ENCODE measurements around the gene MOSPD3. TPM values are rescaled to one million over a fixed set of nuclear protein-coding genes. Genes with fewer than 3 reads are reported as not detected.

MOSPD3 gene
- total RNA-seq, 1 donor from 2014 or later: 31.7 TPM

DNA sequence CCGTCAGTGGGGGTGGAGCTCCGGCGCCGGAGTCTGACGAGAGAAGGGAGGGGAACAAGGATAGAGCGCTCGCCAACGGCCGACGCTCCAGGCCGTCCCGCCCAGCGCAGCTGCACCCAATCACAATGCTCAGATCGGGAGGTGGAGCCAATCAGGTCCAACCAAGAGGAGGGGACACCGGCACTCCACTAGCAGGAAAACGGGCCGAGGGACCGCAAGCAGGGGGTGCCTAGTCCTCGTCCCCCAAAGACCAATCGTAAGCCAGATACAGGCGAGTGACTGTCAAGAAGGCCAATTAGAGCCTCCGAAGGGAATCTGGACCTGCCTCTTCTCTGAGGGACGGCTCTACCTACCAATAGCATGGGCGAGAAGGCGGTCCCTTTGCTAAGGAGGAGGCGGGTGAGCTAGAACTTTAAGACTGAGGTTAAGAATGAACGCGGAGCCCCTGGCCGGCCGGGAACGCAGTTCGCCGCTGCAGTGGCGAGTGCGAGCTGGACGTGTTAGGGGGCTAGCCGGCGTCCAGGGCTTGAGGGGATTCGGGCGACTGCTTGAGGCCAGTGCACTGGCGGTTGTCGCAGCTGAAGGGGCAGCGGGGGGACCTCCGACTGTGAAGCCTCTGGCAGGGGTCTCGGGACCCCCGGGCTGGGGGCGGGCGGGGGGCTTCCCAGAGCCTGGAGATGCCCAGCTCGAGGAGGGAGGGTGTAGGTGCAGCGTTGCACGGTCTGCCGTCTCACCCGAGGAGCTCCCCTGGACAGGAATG, 25.9 kb upstream of the MOSPD3 start, which contains the start of gene FBXO24:
FBXO24 (plus strand) TSS at position 63 of the 760 bp plus-strand sequence; CDS start at position 361, 298 bp downstream.
- Mint-ChIP-seq H3K4me1 (ENCODE audit: unreplicated experiment) (peaks cover 47% of the 10 kb centered on the region), H3K27ac (ENCODE audit: unreplicated experiment) (peak within 1 kb of the TSS; percentile 96), H3K36me3 (ENCODE audit: low read depth, unreplicated experiment) (peaks cover 6% of the 10 kb centered on the region), H3K9me3 (ENCODE audit: unreplicated experiment) (no peaks in the 10 kb centered on the region), H3K27me3 (ENCODE audit: unreplicated experiment) (peaks cover 29% of the 10 kb centered on the region), H3K4me3 (ENCODE audit: unreplicated experiment) (peak within 1 kb of the TSS; percentile 99)
- no peak for TF ChIP-seq CTCF (IDR thresholded peaks at IDR 0.05; ENCODE audit: unreplicated experiment)
- peak; percentile 99 for DNase-seq (ENCODE audit: low spot score)

DNA sequence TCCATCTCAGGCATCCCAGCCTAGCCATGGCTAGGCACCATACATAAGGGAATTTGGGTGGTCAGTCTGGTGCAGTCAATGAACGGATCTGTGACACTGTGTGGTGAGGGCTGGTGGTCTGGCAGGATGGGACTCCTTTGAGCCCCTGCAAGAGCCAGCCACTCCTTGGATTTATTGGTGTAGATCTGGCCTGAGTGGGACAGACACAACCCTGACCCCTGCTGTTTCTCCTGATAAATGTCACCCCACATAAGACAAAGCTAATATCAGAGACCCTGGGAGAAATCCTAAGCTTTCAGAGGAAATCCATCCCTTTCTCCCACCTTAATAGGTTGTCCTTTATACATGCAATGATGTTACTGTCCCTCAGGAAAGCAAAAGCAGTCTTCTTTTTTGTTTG, 23.9 kb upstream of the MOSPD3 start:
- H3K4me3 Mint-ChIP-seq (ENCODE audit: unreplicated experiment): peak overlapping the region; percentile 78
- H3K4me1 Mint-ChIP-seq (ENCODE audit: unreplicated experiment): peaks cover 35% of the 10 kb centered on the region
- H3K27ac Mint-ChIP-seq (ENCODE audit: unreplicated experiment): no peak overlapping the region
- no peak for DNase-seq (ENCODE audit: low spot score)
- H3K27me3 Mint-ChIP-seq (ENCODE audit: unreplicated experiment): peaks cover 23% of the 10 kb centered on the region
- H3K9me3 Mint-ChIP-seq (ENCODE audit: unreplicated experiment): no peaks in the 10 kb centered on the region
- H3K36me3 Mint-ChIP-seq (ENCODE audit: low read depth, unreplicated experiment): peaks cover 6% of the 10 kb centered on the region
- peak; percentile 25 for TF ChIP-seq CTCF (IDR thresholded peaks at IDR 0.05; ENCODE audit: unreplicated experiment)

DNA sequence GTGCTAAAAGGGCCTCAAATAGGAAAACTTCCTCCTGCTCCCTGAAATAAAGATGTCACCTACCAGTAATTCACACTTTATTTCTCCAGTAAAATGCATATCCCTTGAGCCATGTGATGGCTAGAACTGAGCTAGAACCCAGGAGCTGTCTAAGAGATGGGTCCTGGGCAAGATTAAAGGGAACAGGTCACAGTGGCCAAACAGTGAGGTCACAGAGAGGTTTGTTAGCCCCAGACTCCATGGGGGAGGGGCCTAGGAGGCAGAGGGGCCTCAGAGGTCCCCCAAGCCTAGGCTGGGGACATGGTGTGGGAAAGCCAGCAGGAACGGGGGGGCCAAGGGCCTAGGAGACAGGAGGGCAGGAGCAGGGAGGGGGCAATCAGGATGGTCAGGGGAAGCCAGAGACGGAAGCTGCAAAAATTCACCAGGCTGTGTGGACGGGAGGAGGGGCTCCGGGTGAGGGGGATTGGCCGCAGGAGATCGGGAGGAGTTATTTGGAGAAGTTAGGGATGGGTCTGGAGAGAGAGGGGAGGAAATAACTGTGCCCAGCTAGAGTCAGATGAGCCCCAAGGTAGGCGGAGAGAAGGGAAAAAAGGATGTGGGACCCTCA, 22.9 kb upstream of the MOSPD3 start:
- Mint-ChIP-seq H3K27me3 (ENCODE audit: unreplicated experiment) (peaks cover 16% of the 10 kb centered on the region), H3K27ac (ENCODE audit: unreplicated experiment) (no peak overlapping the region), H3K4me3 (ENCODE audit: unreplicated experiment) (no peak overlapping the region), H3K4me1 (ENCODE audit: unreplicated experiment) (peaks cover 29% of the 10 kb centered on the region), H3K36me3 (ENCODE audit: low read depth, unreplicated experiment) (peaks cover 6% of the 10 kb centered on the region), H3K9me3 (ENCODE audit: unreplicated experiment) (no peaks in the 10 kb centered on the region)
- TF ChIP-seq CTCF (IDR thresholded peaks at IDR 0.05; ENCODE audit: unreplicated experiment): no peak
- no peak for DNase-seq (ENCODE audit: low spot score)

DNA sequence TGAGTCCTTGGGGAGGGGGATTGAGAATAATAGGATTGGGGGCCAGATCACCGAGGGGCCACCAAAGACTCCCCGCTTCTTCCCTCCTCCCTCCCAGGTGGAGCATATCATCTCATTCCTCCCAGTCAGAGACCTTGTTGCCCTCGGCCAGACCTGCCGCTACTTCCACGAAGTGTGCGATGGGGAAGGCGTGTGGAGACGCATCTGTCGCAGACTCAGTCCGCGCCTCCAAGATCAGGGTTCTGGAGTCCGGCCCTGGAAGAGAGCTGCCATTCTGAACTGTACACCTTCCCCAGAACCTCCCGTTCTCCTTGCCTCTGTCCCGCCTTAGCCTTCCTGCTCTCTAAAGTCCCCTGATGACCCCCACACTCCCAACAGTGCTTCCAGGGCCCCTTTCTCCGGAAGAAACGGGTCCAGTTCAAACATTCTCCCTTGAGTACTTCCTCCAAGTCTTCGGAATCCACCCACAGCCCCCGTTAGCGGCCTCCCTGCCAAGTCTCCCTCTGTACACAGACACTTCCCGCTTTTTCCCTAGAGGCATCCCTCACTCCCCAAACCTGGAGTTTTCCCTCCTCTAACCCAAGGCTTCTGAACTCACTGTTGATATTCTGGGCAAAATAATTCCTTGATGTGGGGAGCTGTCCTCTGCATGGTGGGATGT, 22.1 kb upstream of the MOSPD3 start:
- no peak overlapping the region for H3K27ac Mint-ChIP-seq (ENCODE audit: unreplicated experiment)
- no peaks in the 10 kb centered on the region for H3K9me3 Mint-ChIP-seq (ENCODE audit: unreplicated experiment)
- no peak for TF ChIP-seq CTCF (IDR thresholded peaks at IDR 0.05; ENCODE audit: unreplicated experiment)
- H3K36me3 Mint-ChIP-seq (ENCODE audit: low read depth, unreplicated experiment): peaks cover 3% of the 10 kb centered on the region
- DNase-seq (ENCODE audit: low spot score): no peak
- peak overlapping the region; percentile 78 for H3K4me3 Mint-ChIP-seq (ENCODE audit: unreplicated experiment)
- peaks cover 24% of the 10 kb centered on the region for H3K4me1 Mint-ChIP-seq (ENCODE audit: unreplicated experiment)
- peaks cover 16% of the 10 kb centered on the region for H3K27me3 Mint-ChIP-seq (ENCODE audit: unreplicated experiment)

Data from endothelial cell (in vitro differentiated cells).